A549 (cell line): ENCODE results near the gene TAOK3. TPM values are rescaled to one million over a fixed set of nuclear protein-coding genes. Genes with fewer than 3 reads are reported as not detected.
A peak's percentile ranks its signal among the peaks of the same experiment; 100 is the strongest.
"Not testable (repeated sequence)": the region's sequence is repeated elsewhere in the genome, so short reads cannot be mapped to it uniquely, and the experiment has no call there.

Experiments
- ATAC-seq, 2 experiments: fragments of 200-7000 bp in 1 of 2; fragments of >200 bp in 1 of 2; cut with Nextera tagmentation in 1 of 2; cut with Tn5 transposase in 1 of 2; 3 replicates each; pipeline versions ENCODE4 v1.8.0 to v1.9.1; 2018 to 2020; ENCODE audit warnings: mild to moderate bottlenecking in 1 of 2, moderate library complexity in 1 of 2
- CTCF ChIA-PET: fragments of 300-600 bp; sonication (Branson Sonifier 250); formaldehyde crosslinking; extraction: SDS; loops from one replicate; lab custom pipeline; 2021; ENCODE audit warnings: antibody characterized with exemption, inconsistent platforms; lab: Yijun Ruan, JAX
- POLR2A ChIA-PET: fragments of 350-600 bp; formaldehyde crosslinking; extraction: SDS; loops from one replicate; lab custom pipeline; 2021; ENCODE audit warnings: antibody characterized with exemption, inconsistent platforms; lab: Yijun Ruan, JAX
- DNase-seq, 2 experiments: peaks; one replicate each; pipeline versions ENCODE4 v3.0.0 to v3.0.0-alpha.2; 2011 to 2016; ENCODE audit warnings: low read depth in 1 of 2, low spot score in 1 of 2
- FAIRE-seq: peaks from 2 replicates; lab custom pipeline; 2011; peaks lifted over from hg19 to GRCh38; lab: Jason Lieb, UNC
- H3K27ac ChIP-seq, 2 experiments: fragments of >200 bp; sonication (Bioruptor Twin); formaldehyde crosslinking; 3 replicates each; pipeline ENCODE4 v1.5.1; 2016 to 2017
- H3K4me1 ChIP-seq: fragments of >200 bp; sonication (Bioruptor Twin); formaldehyde crosslinking; 3 replicates; pipeline ENCODE4 v1.6.1; 2016
- H3K4me2 ChIP-seq: fragments of >200 bp; sonication (Bioruptor Twin); formaldehyde crosslinking; 3 replicates; pipeline ENCODE4 v1.6.1; 2016
- H3K4me3 ChIP-seq: fragments of >200 bp; sonication (Bioruptor Twin); formaldehyde crosslinking; 3 replicates; pipeline ENCODE4 v1.5.1; 2016
- H3K9me3 ChIP-seq: fragments of >200 bp; sonication (Bioruptor Twin); formaldehyde crosslinking; 3 replicates; pipeline ENCODE4 v1.6.1; 2016
- BCL3 ChIP-seq: fragments of >200 bp; sonication (Bioruptor Twin); formaldehyde crosslinking; IDR thresholded peaks from 3 replicates; pipeline ENCODE4 v1.6.1; 2016
- BHLHE40 ChIP-seq: IDR thresholded peaks from 2 replicates; pipeline ENCODE4 v1.6.1; 2012; ENCODE audit warnings: low read depth, low read length, inconsistent platforms
- CEBPB ChIP-seq, 2 experiments: fragments of >200 bp in 1 of 2; sonication (Bioruptor Twin) in 1 of 2; formaldehyde crosslinking in 1 of 2; IDR thresholded peaks; 2 replicates each; pipeline ENCODE4 v1.6.1; 2012 to 2016
- CHD4 ChIP-seq: fragments of 200-600 bp; sonication (generic); IDR thresholded peaks from 2 replicates; pipeline ENCODE4 v1.6.1; 2016; ENCODE audit warnings: antibody characterized with exemption, mild to moderate bottlenecking, borderline replicate concordance
- CTCF ChIP-seq: fragments of >200 bp; sonication (Bioruptor Twin); formaldehyde crosslinking; IDR thresholded peaks from 3 replicates; pipeline ENCODE4 v1.5.1; 2016
- E2F6 ChIP-seq: IDR thresholded peaks from 2 replicates; pipeline ENCODE4 v1.6.1; 2012; ENCODE audit warnings: low read depth, borderline replicate concordance
- EHF ChIP-seq: fragments of 250-450 bp; sonication (Bioruptor Pico); IDR thresholded peaks from 2 replicates; pipeline ENCODE4 v1.5.0; 2020; ENCODE audit warnings: mild to moderate bottlenecking
- ELK1 ChIP-seq: fragments of 150-350 bp; IDR thresholded peaks from 2 replicates; pipeline ENCODE4 v1.6.1; 2014; ENCODE audit warnings: low read depth, mild to moderate bottlenecking, low read length
- EP300 ChIP-seq, 2 experiments: fragments of >200 bp; sonication (Bioruptor Twin); formaldehyde crosslinking; IDR thresholded peaks; 2 replicates in 1 of 2; 3 replicates in 1 of 2; pipeline ENCODE4 v1.6.1; 2016 to 2017
- FOSB ChIP-seq: fragments of 250-450 bp; sonication (Bioruptor Pico); IDR thresholded peaks from 2 replicates; pipeline ENCODE4 v1.5.0; 2020; ENCODE audit warnings: mild to moderate bottlenecking, moderate library complexity
- HDAC2 ChIP-seq: fragments of 200-600 bp; sonication (generic); IDR thresholded peaks from 2 replicates; pipeline ENCODE4 v1.6.1; 2016
- HES2 ChIP-seq: fragments of >200 bp; sonication (Bioruptor Twin); formaldehyde crosslinking; IDR thresholded peaks from 2 replicates; pipeline ENCODE4 v1.6.1; 2016
- JUN ChIP-seq, 2 experiments: fragments of >200 bp; sonication (Bioruptor Twin); formaldehyde crosslinking; IDR thresholded peaks; 2 replicates in 1 of 2; 3 replicates in 1 of 2; pipeline ENCODE4 v1.6.1; 2016 to 2017
- MYC ChIP-seq: IDR thresholded peaks from 2 replicates; pipeline ENCODE4 v1.6.1; 2012; ENCODE audit warnings: mild to moderate bottlenecking, inconsistent platforms, low read length, improper control_type of control experiment, borderline replicate concordance
- NPAS2 ChIP-seq: fragments of 250-450 bp; sonication (Bioruptor Pico); IDR thresholded peaks from 2 replicates; pipeline ENCODE4 v1.8.0; 2022; ENCODE audit warnings: mild to moderate bottlenecking, moderate library complexity, borderline replicate concordance
- NR3C1 ChIP-seq: fragments of >200 bp; sonication (Bioruptor Twin); formaldehyde crosslinking; IDR thresholded peaks from 3 replicates; pipeline ENCODE4 v1.6.1; 2017
- POLR2AphosphoS2 ChIP-seq: conservative IDR thresholded peaks from 2 replicates; pipeline ENCODE4 v1.6.1; 2012; ENCODE audit warnings: low read length, improper control_type of control experiment, inconsistent platforms
- RAD21 ChIP-seq, 2 experiments: fragments of >200 bp in 1 of 2; sonication (Bioruptor Twin) in 1 of 2; formaldehyde crosslinking in 1 of 2; IDR thresholded peaks in 1 of 2; conservative IDR thresholded peaks in 1 of 2; 2 replicates in 1 of 2; 3 replicates in 1 of 2; pipeline ENCODE4 v1.6.1; 2012 to 2018; ENCODE audit warnings: inconsistent platforms in 1 of 2
- RARB ChIP-seq: fragments of 250-450 bp; sonication (Bioruptor Pico); IDR thresholded peaks from 2 replicates; pipeline ENCODE4 v1.8.0; 2021; ENCODE audit warnings: mild to moderate bottlenecking, moderate library complexity
- RCOR1 ChIP-seq: fragments of 150-350 bp; IDR thresholded peaks from 2 replicates; pipeline ENCODE4 v1.6.1; 2014; ENCODE audit warnings: antibody characterized with exemption, low read length, low read depth
- RNF2 ChIP-seq: fragments of 200-600 bp; sonication (generic); IDR thresholded peaks from 2 replicates; pipeline ENCODE4 v1.6.1; 2016; ENCODE audit warnings: low read depth, mild to moderate bottlenecking, antibody characterized with exemption, moderate library complexity, borderline replicate concordance
- SMC3 ChIP-seq: fragments of >200 bp; sonication (Bioruptor Twin); formaldehyde crosslinking; IDR thresholded peaks from 3 replicates; pipeline ENCODE4 v1.6.1; 2018; ENCODE audit warnings: inconsistent platforms
- TFCP2L1 ChIP-seq: fragments of 250-450 bp; sonication (Bioruptor Pico); IDR thresholded peaks from 2 replicates; pipeline ENCODE4 v1.5.0; 2021; ENCODE audit warnings: mild to moderate bottlenecking
- ZSCAN20 ChIP-seq: fragments of 250-450 bp; sonication (Bioruptor Pico); IDR thresholded peaks from 2 replicates; pipeline ENCODE4 v1.8.0; 2022; ENCODE audit warnings: mild to moderate bottlenecking, moderate library complexity
- WGBS: methylation state at CpG from one replicate; pipeline ENCODE4 v1.1.6; 2017; ENCODE audit errors: missing lambda C conversion rate; 5-methylcytosine and 5-hydroxymethylcytosine counted together
- polyA plus RNA-seq, 4 experiments: library from polyadenylated mRNA; depleted of rRNA in 3 of 4; stranded (reverse); fragments of >200 nt; fragmentation: RNase III in 1 of 4; extraction: RNeasy Plus Mini Kit Qiagen cat#74134 plus additional on column Dnase treatment in 1 of 4; gene quantifications; 2 replicates in 3 of 4; 3 replicates in 1 of 4; pipeline ENCODE4 v1.2.3, GENCODE V29; 2011 to 2017

Gene TAOK3
- polyA plus RNA-seq, 2 of the 4 experiments (the other 2 are of a cell fraction): 13.1 to 27.6 TPM

- ChIA-PET CTCF (interaction anchor here (1.5 to 1.7 kb wide), 2 partner anchors 34 to 627 kb away, joined by 5 to 6 read pairs; partner anchors contain the start of gene SUDS3), POLR2A (no interaction called here)
- no peak for ATAC-seq
- Histone ChIP-seq H3K27ac (no peak overlapping the region), H3K4me2 (no peak overlapping the region), H3K4me1 (no peaks in the 10 kb centered on the region), H3K4me3 (no peak overlapping the region), H3K9me3 (no peaks in the 10 kb centered on the region)
- 89% methylated on average over 2 of the region's 2 CpGs for WGBS
- no peak for DNase-seq
- no peak for FAIRE-seq
- TF ChIP-seq E2F6 (no peak), HES2 (no peak), FOSB (no peak), CHD4 (no peak), MYC (no peak)
Observed at GRCh38 chr12:118409834-118410233, 37.1 kb upstream of the TAOK3 start.

GRCh38 chr12:118408241-118408640 lies 35.5 kb upstream of the TAOK3 start:
- FAIRE-seq, H3K27ac ChIP-seq, H3K4me2 ChIP-seq, ATAC-seq, DNase-seq, H3K9me3 ChIP-seq, H3K4me1 ChIP-seq, POLR2A ChIA-PET, H3K4me3 ChIP-seq: not testable (repeated sequence)
- 69% methylated on average over 8 of the region's 8 CpGs for WGBS
- CTCF ChIA-PET: interaction anchor here (1.1 to 6.6 kb wide), 2 partner anchors 14 to 1136 kb away, joined by 3 to 48 read pairs; no protein-coding TSS in a partner anchor

- FAIRE-seq (peak; percentile 94), DNase-seq (peak; percentile 41 to 69), ATAC-seq (peak; percentile 88 to 92)
- no peaks in the 10 kb centered on the region for H3K4me1 ChIP-seq
- ChIA-PET CTCF (interaction anchor here (0.5 to 6.6 kb wide), 18 partner anchors 8 to 1377 kb away, joined by 3 to 48 read pairs (median 4); partner anchors contain the start of gene SUDS3), POLR2A (interaction anchor here (0.6 kb wide), 1 partner anchor 10 kb away, joined by 8 read pairs; no protein-coding TSS in a partner anchor)
- no peak overlapping the region for H3K27ac ChIP-seq
- no peaks in the 10 kb centered on the region for H3K9me3 ChIP-seq
- TF ChIP-seq ELK1: no peak
- TF ChIP-seq RCOR1: no peak
- TF ChIP-seq NPAS2 (CRISPR knock-in tag): no peak
- TF ChIP-seq POLR2AphosphoS2: no peak
- no peak for TF ChIP-seq NR3C1
- TF ChIP-seq JUN (IDR thresholded peaks at IDR 0.05): no peak
- no peak for TF ChIP-seq ZSCAN20
- no peak for TF ChIP-seq EHF (CRISPR knock-in tag)
- TF ChIP-seq RNF2: no peak
- TF ChIP-seq BCL3: no peak
- TF ChIP-seq BHLHE40: no peak
- TF ChIP-seq EP300 (IDR thresholded peaks at IDR 0.05): no peak
- TF ChIP-seq RARB (CRISPR knock-in tag): no peak
- peak; percentile 81 to 84 for TF ChIP-seq RAD21 (conservative IDR thresholded peaks at IDR 0.05 in 1 of 2, IDR thresholded peaks at IDR 0.05 in 1 of 2)
- peak; percentile 72 for TF ChIP-seq SMC3
- TF ChIP-seq HDAC2: no peak
- no peak for TF ChIP-seq CEBPB (IDR thresholded peaks at IDR 0.05)
- no peak for TF ChIP-seq TFCP2L1 (CRISPR knock-in tag)
- peak; percentile 92 for TF ChIP-seq CTCF
- no peak overlapping the region for H3K4me2 ChIP-seq
- H3K4me3 ChIP-seq: no peak overlapping the region
- 25% methylated on average over 4 of the region's 4 CpGs for WGBS
Observed at GRCh38 chr12:118404876-118405521, 32.3 kb upstream of the TAOK3 start.
